ENCODE measurements around the gene MTUS2.

Gene MTUS2

DNA sequence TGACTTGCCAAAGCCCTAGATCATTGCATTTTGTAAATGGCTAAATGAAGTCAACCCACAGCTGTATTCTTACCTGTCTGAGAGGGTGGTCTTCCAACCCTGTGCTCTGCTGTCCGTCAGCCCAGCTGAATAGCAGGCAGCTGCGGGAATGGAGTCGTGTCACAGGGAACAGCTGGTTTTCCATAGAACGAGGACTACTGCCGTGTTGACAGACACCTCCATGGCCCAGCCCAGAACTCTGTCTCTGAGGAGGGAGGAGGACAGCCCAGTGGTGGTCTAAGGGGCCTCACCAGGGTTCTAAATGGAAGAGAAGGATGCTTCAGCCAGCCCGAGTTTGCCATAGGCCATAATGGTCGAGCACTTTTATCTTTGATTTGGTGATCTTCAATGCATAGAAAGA, 664.7 kb downstream of the MTUS2 start:
- no peak for DNase-seq (ENCODE audit: low spot score)

DNA sequence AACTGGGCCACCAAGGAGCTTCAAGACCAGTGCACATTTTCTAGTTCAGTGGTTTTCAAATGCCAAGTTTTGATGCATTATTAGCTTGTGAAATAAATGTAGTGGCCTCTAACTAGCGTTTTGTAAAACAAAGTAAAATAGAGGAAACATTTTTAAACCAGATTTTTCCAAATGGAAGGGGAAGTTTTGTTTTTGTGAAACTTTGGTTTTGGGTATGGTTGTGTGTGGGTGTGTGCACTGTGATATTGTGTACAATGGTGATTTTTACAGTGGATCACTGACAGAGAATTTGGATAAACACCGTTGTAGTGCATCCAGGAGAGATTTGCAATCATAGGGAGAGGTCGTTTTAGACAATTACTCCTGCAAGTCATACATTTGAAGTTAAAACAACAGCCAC, 666.4 kb downstream of the MTUS2 start:
- DNase-seq (ENCODE audit: low spot score) = no peak

DNA sequence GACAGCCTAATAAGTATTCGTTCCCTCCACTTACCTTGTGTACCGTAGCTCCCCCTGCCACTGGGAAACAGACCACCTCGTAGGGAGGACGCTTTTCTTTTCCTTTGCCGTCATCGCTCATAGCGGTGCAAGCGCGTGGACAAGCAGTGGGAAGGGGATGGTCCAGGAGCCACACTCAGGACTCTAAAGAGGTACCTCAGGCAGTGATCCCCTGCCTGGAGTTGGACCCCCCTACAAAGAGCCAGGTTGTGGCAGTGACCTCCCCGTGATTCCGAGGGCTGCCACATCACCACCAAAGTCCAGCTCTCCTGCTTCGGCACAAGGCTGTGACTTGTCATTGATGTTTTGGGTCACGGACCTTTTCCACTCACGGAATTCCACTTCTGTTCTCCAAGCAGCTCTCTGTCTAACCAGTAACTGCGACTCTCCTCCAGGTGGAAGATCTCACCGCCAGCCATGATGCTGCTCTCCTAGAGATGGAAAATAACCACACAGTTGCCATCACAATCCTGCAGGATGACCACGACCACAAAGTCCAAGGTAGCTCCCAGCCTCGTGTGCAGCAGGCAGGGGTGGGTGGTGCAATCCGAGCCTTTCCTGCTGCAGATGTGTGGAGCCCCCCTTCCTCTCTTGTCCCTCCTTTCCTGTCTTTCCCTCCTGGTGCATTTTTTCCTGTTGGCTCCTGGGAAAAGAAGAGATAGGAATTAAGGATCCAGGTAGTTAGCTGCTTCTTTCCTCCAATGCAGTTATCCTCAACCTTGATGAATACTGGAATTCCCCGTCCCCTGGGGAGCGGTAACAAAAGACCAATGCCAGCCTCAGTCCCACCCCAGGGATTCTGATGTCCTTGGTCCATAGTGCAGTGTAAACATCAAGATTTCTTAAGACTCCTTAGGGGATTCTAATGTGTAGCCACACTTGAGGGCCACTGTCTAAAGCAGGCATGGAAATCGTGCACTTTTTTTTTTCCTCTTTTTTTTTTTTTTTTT, 667.6 kb downstream of the MTUS2 start:
- DNase-seq (ENCODE audit: low spot score) = no peak

DNA sequence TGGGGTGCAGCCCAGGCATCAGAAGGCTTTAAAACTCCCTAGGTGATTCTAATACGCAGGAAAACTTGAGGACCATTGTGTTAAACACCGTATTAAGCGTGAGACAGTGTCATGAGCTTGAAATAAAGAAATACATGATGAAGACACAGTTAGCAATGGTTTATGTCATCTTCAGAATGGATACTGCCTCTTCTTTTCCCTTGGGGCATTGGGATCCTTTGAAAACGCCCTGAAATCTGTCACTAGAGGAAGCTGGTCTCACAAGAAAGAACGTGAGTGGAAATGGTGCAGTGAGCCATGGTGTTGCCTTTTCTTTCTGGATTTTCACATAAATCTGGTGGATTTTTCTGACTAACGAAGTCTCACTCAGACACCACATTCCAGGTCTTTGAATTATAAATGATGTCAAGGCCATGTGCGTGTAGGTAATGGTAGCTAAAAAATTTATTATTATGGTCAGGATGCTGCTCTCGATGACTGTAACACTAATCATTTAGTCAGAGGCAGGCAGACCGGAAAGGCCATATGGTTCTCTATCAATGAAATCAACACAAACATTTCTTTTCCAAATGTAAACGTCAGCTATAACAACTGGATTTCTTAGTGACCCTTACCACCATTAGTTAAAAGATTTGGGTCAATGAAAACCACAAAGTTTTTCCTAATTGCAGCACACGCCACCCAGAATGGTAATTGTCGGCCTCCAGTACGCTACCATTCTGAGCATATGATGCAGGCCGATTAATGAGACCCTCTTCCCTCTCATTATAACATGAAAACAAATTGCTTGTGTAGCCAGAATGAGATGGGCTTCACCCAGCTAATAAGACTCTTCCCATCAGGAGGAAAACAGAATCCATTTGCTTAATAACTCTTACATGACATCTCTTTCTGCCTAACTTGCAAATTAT, 669.8 kb downstream of the MTUS2 start:
- DNase-seq (ENCODE audit: low spot score) = no peak

DNA sequence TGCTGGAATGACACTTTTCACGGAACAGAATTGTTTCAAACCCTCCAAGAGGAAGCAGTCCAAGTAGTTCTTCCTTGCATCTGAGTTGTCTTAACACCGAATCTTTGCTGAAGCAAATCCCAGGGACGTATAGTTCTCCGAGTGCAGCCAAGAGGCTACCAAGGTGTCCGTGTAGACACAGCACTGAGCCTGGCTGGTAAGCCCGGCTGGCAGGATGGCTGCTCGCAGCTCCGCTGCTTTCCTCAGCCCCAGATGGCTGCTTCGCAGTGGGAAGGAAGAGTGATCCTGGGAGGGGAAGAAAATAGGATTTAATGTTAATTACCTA, 670.4 kb downstream of the MTUS2 start:
- no peak for DNase-seq (ENCODE audit: low spot score)

DNA sequence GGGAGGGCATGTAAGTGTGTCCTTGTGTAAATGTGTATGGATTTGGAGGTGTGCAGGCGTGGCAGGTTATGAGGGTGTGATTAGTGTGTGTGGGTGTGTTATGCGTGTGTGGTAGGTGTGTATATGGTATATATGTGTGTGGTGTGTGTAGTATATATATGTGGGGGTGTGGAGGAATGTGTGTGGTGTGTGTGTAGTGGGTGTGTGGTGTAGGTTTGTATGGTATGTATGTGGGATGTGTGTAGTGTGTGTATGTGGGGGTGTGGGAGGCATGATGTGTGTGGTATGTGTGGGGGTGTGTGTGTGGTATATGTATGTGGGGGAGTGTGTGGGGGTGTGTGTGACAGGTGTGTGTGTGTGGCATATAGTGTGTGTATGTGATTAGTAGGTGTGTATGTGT, 671.1 kb downstream of the MTUS2 start:
- no peak for DNase-seq (ENCODE audit: low spot score)

DNA sequence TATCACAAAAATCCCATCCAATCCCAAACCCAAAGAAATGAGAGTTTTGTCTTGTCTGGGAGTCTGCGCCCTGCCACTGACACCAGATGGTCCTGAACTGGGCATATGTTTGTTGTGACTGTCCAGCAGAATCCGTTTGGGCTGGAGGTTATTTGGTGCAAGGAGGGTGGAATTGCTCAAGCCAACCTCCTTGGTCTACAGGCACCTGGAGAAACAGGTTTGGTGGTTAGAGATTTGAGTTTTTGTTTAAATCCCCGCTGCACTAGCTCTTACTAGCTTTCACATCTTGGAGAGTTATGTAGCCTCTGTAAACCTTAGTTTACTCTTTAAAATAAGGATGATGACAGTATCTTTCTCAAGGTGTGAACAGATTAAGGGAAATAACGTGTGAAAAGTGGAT, 673.7 kb downstream of the MTUS2 start:
- no peak for DNase-seq (ENCODE audit: low spot score)

DNA sequence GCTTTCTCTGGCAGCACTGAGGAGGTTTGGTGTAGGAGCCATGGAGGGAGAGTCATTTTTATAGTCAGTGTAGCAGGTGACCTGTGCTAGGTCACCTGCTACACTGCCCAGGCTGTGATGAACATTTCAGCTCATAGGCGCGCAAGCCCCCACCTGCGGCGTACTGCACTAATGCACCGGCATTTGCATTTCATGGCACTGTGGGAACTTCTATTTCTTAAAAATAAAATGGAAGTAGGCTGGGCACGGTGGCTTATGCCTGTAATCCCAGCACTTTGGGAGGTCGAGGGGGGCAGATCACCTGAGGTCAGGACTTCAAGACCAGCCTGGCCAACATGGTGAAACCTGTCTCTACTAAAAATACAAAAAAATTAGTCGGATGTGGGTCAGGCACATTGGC, 674.4 kb downstream of the MTUS2 start:
- DNase-seq (ENCODE audit: low spot score) = no peak

DNA sequence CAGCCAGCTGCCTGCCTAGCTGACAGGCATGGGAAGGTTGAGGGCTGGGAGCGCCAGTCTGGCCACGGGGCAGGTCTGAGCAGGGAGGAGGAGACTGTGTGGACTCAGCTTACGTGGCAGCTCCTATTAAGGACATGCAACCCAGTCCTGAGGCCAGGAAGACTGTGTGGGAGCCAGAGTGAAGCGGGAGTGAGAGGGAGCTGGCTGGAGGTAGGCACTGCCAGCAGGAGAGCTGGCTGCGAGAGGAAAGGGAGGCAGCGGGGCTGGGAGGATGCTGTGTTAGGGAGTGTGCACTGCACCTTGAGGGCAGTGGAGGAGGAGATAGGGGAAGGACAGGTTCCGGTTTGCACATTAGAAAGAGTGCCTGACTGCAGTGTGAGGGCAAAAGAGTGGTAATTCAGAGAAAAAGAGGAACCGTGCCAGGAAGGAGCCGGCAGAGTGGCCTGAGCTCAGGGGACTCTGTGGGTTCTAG, 676.1 kb downstream of the MTUS2 start:
- no peak for DNase-seq (ENCODE audit: low spot score)

DNA sequence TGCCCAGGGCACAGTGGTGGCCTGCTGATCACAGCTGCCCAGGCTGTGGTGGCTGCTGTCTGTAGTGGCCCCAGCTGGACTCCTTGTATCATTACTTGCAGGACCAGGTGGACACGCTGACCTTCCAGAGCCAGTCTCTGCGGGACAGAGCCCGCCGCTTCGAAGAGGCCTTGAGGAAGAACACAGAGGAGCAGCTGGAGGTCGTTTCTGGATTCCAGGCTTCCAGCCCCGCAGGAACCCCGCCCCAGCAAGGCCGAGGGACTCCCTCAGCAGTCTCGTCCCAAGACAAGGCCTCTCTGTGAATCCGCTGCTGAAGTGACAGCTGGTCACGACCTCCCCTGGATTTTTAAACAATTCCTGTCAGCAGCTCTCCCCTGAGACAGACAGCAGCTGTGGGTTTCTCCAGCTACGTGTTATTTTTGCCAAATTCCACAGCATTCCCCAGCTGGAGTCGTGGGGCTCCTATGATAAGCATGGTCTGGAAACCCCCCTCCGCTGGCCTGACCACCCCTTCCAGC, 677.1 kb downstream of the MTUS2 start:
- no peak for DNase-seq (ENCODE audit: low spot score)

DNA sequence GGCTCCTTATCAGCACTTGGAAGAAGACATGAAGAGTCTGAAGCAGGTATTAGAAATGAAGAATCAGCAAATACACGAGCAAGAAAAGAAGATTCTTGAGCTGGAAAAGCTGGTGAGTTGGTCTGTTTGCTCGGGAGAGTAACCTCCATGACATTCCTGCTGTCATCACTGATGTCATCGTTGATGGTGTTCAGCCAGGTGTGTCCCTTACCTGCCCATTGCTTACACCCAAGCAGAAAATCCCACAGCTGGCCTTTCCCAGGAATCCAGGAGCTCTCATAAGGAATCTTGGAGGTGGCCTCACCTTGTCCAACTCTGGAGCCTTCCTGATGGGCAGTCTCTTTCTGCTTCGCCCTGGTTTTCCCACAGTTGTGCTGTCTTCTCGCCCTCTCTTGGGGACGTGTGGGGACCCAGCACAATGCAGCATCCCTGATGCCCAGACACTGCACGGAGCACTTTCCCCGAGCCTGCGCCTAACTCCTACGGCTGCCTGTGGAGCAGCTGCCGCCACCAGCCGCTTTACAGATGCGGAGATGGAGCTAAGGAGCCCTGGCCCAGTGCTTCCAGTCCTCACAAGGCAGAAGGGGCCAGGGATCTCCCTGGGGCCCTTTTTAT, 678.4 kb downstream of the MTUS2 start:
- DNase-seq (ENCODE audit: low spot score) = no peak

DNA sequence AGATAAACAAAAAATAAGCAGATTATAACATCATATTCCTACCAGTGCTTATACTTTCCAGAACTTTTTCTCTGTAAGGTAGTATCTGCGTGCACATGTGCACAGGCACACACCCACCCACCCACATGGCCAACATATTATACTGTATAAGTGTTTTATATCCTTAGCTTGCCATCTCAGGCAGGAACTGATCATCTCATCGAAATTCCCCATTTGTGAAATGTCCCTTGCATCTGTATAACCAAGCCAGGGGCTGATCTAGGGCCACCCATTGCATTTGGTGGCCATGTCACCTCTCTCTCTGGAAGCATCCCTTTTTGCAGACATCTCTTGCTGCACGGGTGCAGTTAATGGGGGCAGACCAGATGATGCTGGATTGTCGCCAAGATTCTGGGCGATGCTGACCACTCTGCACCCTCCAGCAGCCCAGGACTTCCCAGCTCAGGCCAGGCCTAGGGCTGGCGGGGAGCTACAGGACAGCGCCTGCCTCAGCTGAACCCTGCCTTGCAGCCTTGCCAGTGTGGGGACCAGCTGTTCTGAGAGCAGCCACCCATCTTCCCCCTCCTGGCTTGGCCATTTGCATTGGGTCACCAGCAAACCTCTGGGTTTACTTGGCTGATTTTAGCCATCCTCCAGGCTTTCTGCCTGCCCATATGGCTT, 679.5 kb downstream of the MTUS2 start:
- no peak for DNase-seq (ENCODE audit: low spot score)

DNA sequence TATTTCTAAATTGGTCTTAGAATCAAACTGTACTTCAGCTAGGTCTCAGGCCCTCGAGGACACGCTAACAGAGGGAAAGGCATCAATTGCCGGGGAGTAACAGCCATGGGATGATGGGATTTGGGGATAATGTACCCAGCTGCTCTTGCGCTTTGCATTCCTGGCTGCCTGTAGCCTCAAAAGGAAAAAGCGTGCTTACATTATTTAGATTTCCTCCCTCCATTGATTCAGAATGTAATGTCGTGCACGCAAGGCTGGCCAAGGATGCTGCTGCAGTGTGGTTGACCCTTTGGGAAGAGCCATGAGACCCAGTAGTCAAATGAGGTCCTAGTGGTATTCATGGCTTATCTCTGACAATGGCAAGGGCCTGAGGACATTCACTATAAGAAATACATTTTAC, 680.2 kb downstream of the MTUS2 start:
- no peak for DNase-seq (ENCODE audit: low spot score)

DNA sequence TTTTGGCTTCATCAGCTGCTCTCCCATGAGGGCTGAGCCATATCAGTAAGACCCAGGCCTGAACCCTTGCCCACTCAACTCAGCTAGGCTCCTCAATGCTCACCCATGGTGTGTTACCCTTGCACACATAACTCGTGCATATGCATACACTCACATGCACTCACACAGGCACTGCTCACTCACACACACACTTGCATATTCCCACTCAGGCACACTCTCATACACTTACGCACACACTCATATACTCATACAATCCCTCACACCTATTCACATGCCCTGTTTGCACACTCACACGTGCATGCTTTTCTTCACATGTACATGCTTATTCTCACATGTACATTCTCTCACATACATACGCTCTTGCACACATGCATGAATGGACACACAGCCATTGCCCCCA, 681.5 kb downstream of the MTUS2 start:
- no peak for DNase-seq (ENCODE audit: low spot score)

DNA sequence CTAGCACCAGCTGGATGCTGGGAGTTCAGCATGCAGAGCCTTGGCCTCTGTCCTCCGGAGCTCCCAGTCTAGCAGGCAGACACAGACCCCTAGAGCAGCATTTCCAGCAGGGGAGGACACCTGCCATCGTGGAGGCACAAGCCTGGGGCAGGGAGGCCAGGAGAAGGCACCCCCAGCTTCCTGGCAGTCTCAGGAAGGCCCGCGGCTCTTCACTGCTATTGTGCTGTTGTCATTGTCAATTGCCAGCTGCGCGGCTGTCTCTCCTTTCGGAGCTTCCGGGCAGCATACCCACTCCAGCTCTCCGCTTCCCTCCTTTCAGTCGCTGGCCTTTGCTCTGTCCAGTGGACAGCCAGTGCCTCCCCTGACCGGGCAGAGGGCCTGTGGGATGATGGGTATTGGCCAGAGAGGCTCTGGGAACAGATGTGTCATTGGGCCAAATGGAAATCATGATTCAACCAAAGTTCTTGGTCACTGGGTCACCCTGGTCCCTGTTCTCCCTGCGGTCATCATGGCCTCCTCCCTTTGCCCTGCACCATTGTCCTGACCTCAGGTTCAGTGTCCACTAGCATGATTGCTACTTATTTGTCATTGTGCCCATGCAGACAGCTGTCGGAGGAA, 682.4 kb downstream of the MTUS2 start:
- DNase-seq (ENCODE audit: low spot score) = no peak

DNA sequence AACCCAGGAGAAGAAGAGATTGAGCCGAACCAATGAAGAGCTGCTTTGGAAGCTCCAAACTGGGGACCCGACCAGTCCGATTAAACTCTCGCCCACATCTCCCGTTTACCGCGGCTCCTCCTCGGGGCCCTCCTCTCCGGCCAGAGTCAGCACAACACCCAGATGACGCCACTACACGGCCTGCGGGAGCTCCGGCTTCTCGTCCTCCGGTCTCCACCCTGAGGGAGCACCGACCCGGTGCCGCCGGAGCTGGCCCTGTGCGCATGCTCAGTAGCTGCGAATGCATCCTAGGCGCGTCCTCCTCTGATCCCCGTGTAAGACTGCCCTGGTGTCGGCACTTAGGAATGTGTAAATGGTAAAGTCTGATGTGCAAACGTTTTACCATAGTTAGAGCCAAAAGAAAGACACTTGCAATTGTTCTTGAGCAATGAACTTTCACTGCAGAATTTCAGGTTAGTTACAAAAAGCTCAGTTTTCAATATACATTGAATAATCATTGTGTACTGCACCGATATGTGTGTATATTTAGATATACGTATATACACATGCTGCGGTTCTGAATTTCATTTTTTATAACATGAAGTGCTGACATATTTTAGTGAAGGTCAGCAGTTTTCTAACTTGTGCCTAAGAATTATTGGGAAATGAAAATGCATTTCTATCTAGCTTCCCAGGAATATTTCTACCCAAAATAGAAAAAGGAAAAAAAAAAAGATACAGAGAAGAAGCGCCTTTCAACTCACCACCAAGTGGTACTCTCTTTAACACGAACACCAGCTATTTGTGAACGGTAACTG, 683.1 kb downstream of the MTUS2 start:
- no peak for DNase-seq (ENCODE audit: low spot score)

DNA sequence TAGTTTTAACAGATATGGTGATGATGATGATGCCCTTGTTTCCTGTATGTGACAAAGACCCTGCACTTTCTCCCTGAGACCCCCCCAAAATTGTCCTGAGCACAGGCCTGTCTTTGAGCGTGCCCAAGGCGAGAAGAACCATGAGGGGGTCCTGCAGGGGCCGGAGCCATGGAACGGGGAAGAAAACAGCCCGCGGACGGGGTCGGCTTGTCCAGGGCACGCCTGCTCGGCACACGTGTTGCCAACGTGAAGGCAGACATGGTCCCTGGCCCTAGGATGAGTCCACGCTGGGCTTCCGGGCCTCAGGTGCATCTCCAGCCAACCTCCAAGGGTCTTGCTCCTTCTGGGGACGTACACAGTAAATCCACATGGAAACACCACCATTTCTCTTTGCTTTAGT, 684.6 kb downstream of the MTUS2 start:
- DNase-seq (ENCODE audit: low spot score) = no peak

DNA sequence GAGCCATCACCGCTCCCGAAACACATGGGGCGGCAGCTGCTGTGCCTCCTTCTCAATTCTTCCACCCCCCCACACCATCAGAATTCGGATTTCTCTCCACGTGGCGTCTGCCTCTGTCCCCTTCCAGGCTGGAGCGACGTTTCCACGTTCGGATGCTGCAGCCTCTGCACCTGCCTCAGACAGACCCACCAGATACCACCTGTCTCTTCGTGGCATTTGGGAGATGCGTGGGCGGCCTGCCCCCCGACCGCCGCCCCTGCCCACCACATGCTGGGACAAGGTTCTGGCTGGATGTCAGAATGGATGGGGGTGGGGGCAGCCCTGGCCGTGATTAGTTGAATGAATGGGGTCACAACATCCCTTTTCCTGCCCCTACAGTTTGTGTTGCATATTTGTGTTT, 685.4 kb downstream of the MTUS2 start:
- DNase-seq (ENCODE audit: low spot score) = no peak

DNA sequence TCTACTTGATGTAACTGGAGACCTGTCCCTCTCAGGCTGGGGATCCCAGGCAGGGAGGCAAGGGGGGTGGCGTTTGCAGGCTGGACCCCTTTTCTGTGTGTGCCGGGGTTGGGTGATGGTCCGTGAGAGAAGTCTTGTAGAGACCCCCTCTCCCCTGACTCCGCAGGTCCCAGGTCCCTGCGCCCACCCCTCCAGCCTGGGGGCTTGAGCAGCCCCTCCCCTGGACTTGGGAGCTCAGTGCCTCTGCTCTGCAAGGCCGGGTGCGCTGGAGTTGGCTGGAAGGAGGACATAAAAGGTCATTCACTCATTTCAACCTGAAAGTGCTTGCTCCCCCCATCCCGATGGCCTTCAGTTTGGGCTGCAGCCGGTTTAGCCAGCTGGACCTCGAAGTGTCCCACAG, 685.8 kb downstream of the MTUS2 start:
- DNase-seq (ENCODE audit: low spot score) = no peak

DNA sequence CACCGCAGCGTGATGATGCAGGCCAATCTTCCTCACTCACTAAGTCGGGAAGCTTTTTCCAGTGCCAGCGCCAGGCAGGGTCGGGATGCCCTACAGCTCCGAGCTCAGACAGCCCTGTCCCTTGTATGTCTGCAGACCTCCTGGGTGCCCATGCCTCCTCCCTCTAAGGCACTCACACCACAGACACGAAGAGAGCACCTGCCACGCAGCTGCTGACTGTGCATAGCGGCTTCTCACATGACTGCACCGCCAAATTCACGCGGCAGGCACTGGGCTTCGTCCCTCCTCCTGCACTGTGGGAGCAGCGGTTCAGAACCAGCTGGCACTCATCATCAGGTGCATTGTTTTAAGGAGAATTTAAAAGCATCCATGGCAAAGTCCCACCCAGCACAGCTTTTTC, 687.2 kb downstream of the MTUS2 start:
- no peak for DNase-seq (ENCODE audit: low spot score)
